ENCODE measurements around the gene HMSD. TPM values are rescaled to one million over a fixed set of nuclear protein-coding genes. Genes with fewer than 3 reads are reported as not detected.

The HMSD gene
- total RNA-seq, 2 donors from 2014 or later: 0.11 to 2.3 TPM

DNA sequence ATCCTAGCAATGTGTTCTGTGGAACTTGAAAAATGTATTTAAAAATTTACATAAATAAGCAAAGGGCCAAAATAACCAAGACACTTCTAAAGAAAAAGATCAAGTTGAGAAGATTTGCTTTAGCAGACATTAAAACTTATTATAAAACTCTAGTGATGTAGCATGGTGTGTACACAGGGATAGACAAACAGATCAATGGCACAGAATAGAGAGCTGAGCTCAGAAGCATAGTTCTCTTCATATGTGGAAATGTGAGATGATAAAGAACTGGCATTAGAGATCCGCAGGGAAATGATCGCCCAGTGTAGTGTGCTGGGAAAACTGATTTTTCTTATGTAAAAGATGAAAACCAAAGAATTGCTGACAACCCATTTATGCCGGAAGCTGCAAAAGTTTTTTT is 60.2 kb downstream of the HMSD start:
- no peak for DNase-seq
- H3K4me1 ChIP-seq: no peaks in the 10 kb centered on the region
- H3K4me3 ChIP-seq: no peak overlapping the region
- H3K9ac ChIP-seq (ENCODE audit: low read depth in 2 of 2, low read length in 2 of 2): no peak overlapping the region
- no peak for TF ChIP-seq CTCF (IDR thresholded peaks at IDR 0.05)
- H3K27me3 ChIP-seq: no peaks in the 10 kb centered on the region
- no peaks in the 10 kb centered on the region for H3K36me3 ChIP-seq
- no peak overlapping the region for H3K27ac ChIP-seq
- H3K9me3 ChIP-seq: no peaks in the 10 kb centered on the region
- intact Hi-C loops (cut with DNase I): no loop called here

Other genes starting within 250 kb of the HMSD start
- not detected for gene SERPINB11, start 246.3 kb upstream of the HMSD start, total RNA-seq
- gene SERPINB7, start 173.9 kb upstream of the HMSD start, total RNA-seq: not detected
- gene SERPINB2, start 61.6 kb upstream of the HMSD start, total RNA-seq: under 1 TPM in 1 of 2 donors, not detected in 1; 0.29 TPM
- gene SERPINB10, start 41.3 kb upstream of the HMSD start, total RNA-seq: not detected
- 10 to 100 TPM in 1 of 2 donors, 1 to 10 TPM in 1; 9.2 to 20.1 TPM for gene SERPINB8, start 20.8 kb downstream of the HMSD start, total RNA-seq
- not detected for gene LINC00305, start 199.8 kb downstream of the HMSD start, total RNA-seq

Data from colonic mucosa (tissue), 4 donors.